ENCODE measurements around the gene AGBL1. TPM values are rescaled to one million over a fixed set of nuclear protein-coding genes. Genes with fewer than 3 reads are reported as not detected.

AGBL1 gene
- total and polyA plus RNA-seq, 4 donors: not detected

GRCh38 chr15:86802244-86802643 is 722.6 kb downstream of the AGBL1 start:
- 79% methylated on average over 3 of the region's 3 CpGs for WGBS
- DNase-seq (ENCODE audit: low spot score): no peak
- Histone ChIP-seq H3K4me3 (ENCODE audit: low read depth in 1 of 3, low read length in 3 of 3) (no peak overlapping the region), H3K9me3 (ENCODE audit: control insufficient read depth in 4 of 4, low read length in 3 of 4) (no peaks in the 10 kb centered on the region), H3K9ac (ENCODE audit: low read depth in 1 of 2, low read length in 2 of 2) (no peak overlapping the region), H3K36me3 (ENCODE audit: control insufficient read depth in 4 of 4, insufficient read depth in 3 of 4, low read depth in 1 of 4, low read length in 3 of 4) (no peaks in the 10 kb centered on the region), H3K27me3 (ENCODE audit: control insufficient read depth in 4 of 4, insufficient read depth in 4 of 4, low read length in 3 of 4) (peaks cover 0 to 3% (median 0%) of the 10 kb centered on the region in 4 donors), H3K27ac (ENCODE audit: low read depth in 1 of 2, low read length in 2 of 2) (no peak overlapping the region), H3K4me1 (ENCODE audit: control insufficient read depth in 4 of 4, insufficient read depth in 4 of 4, low read length in 3 of 4) (no peaks in the 10 kb centered on the region)
- no peak for TF ChIP-seq MAX (IDR thresholded peaks at IDR 0.05)
- no peak for TF ChIP-seq ZBTB33 (IDR thresholded peaks at IDR 0.05)
- no peak for TF ChIP-seq RAD21 (IDR thresholded peaks at IDR 0.05)

- H3K27me3 ChIP-seq (ENCODE audit: control insufficient read depth in 4 of 4, insufficient read depth in 4 of 4, low read length in 3 of 4): peaks cover 0 to 3% (median 0%) of the 10 kb centered on the region in 4 donors
- H3K27ac ChIP-seq (ENCODE audit: low read depth in 1 of 2, low read length in 2 of 2): no peak overlapping the region
- no peak for DNase-seq (ENCODE audit: low spot score)
- H3K36me3 ChIP-seq (ENCODE audit: control insufficient read depth in 4 of 4, insufficient read depth in 3 of 4, low read depth in 1 of 4, low read length in 3 of 4): no peaks in the 10 kb centered on the region
- no peaks in the 10 kb centered on the region for H3K9me3 ChIP-seq (ENCODE audit: control insufficient read depth in 4 of 4, low read length in 3 of 4)
- no peak for TF ChIP-seq SP1 (IDR thresholded peaks at IDR 0.05)
- no peak for TF ChIP-seq EGR1 (IDR thresholded peaks at IDR 0.05; ENCODE audit: low read depth in 2 of 2)
- TF ChIP-seq HNF4G (IDR thresholded peaks at IDR 0.05): no peak
- TF ChIP-seq FOXA2 (IDR thresholded peaks at IDR 0.05): no peak
- no peak for TF ChIP-seq RAD21 (IDR thresholded peaks at IDR 0.05)
- TF ChIP-seq FOXA1 (IDR thresholded peaks at IDR 0.05): no peak
- no peak for TF ChIP-seq YY1 (IDR thresholded peaks at IDR 0.05)
- TF ChIP-seq JUND (IDR thresholded peaks at IDR 0.05): no peak
- TF ChIP-seq GABPA (IDR thresholded peaks at IDR 0.05 in 1 of 2, conservative IDR thresholded peaks at IDR 0.05 in 1 of 2): no peak
- H3K4me3 ChIP-seq (ENCODE audit: low read depth in 1 of 3, low read length in 3 of 3): no peak overlapping the region
- WGBS: 94% methylated on average over 2 of the region's 2 CpGs
- H3K4me1 ChIP-seq (ENCODE audit: control insufficient read depth in 4 of 4, insufficient read depth in 4 of 4, low read length in 3 of 4): no peaks in the 10 kb centered on the region
- H3K9ac ChIP-seq (ENCODE audit: low read depth in 1 of 2, low read length in 2 of 2): no peak overlapping the region
These were observed 724.7 kb downstream of the AGBL1 start for GRCh38 chr15:86804406-86804805.

GRCh38 chr15:86810329-86810728 is 730.7 kb downstream of the AGBL1 start:
- Histone ChIP-seq H3K4me3 (ENCODE audit: low read depth in 1 of 3, low read length in 3 of 3) (no peak overlapping the region), H3K4me1 (ENCODE audit: control insufficient read depth in 4 of 4, insufficient read depth in 4 of 4, low read length in 3 of 4) (no peaks in the 10 kb centered on the region), H3K27me3 (ENCODE audit: control insufficient read depth in 4 of 4, insufficient read depth in 4 of 4, low read length in 3 of 4) (no peaks in the 10 kb centered on the region), H3K36me3 (ENCODE audit: control insufficient read depth in 4 of 4, insufficient read depth in 3 of 4, low read depth in 1 of 4, low read length in 3 of 4) (no peaks in the 10 kb centered on the region), H3K27ac (ENCODE audit: low read depth in 1 of 2, low read length in 2 of 2) (no peak overlapping the region), H3K9me3 (ENCODE audit: control insufficient read depth in 4 of 4, low read length in 3 of 4) (no peaks in the 10 kb centered on the region), H3K9ac (ENCODE audit: low read depth in 1 of 2, low read length in 2 of 2) (no peak overlapping the region)
- DNase-seq (ENCODE audit: low spot score): no peak
- TF ChIP-seq FOXA1 (IDR thresholded peaks at IDR 0.05) (no peak), CTCF (IDR thresholded peaks at IDR 0.05; ENCODE audit: low read depth, low read length, missing input control) (no peak), ATF3 (IDR thresholded peaks at IDR 0.05) (no peak), ZBTB33 (IDR thresholded peaks at IDR 0.05) (no peak), HNF4G (IDR thresholded peaks at IDR 0.05) (no peak), REST (IDR thresholded peaks at IDR 0.05) (no peak), JUND (IDR thresholded peaks at IDR 0.05) (no peak), RAD21 (IDR thresholded peaks at IDR 0.05) (no peak), NR2F2 (IDR thresholded peaks at IDR 0.05) (no peak), GABPA (IDR thresholded peaks at IDR 0.05 in 1 of 2, conservative IDR thresholded peaks at IDR 0.05 in 1 of 2) (no peak), RXRA (IDR thresholded peaks at IDR 0.05) (no peak), HNF4A (conservative IDR thresholded peaks at IDR 0.05) (no peak), FOXA2 (IDR thresholded peaks at IDR 0.05) (no peak), MAX (IDR thresholded peaks at IDR 0.05) (no peak), TAF1 (conservative IDR thresholded peaks at IDR 0.05) (no peak)
